Measurements from ENCODE around the gene TNFAIP8L1.

The TNFAIP8L1 gene

GRCh38 chr19:4600082-4600481 lies 39.2 kb upstream of the TNFAIP8L1 start:
- no peak for DNase-seq (ENCODE audit: low read depth, low spot score)
- TF ChIP-seq, protein P1, sequence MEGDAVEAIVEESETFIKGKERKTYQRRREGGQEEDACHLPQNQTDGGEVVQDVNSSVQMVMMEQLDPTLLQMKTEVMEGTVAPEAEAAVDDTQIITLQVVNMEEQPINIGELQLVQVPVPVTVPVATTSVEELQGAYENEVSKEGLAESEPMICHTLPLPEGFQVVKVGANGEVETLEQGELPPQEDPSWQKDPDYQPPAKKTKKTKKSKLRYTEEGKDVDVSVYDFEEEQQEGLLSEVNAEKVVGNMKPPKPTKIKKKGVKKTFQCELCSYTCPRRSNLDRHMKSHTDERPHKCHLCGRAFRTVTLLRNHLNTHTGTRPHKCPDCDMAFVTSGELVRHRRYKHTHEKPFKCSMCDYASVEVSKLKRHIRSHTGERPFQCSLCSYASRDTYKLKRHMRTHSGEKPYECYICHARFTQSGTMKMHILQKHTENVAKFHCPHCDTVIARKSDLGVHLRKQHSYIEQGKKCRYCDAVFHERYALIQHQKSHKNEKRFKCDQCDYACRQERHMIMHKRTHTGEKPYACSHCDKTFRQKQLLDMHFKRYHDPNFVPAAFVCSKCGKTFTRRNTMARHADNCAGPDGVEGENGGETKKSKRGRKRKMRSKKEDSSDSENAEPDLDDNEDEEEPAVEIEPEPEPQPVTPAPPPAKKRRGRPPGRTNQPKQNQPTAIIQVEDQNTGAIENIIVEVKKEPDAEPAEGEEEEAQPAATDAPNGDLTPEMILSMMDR (IDR thresholded peaks at IDR 0.05; ENCODE audit: insufficient read depth, low read length, missing control alignments): no peak
- H3K4me3 ChIP-seq (ENCODE audit: low read depth, low read length): no peak overlapping the region
- ChIA-PET POLR2A (no interaction called here), CTCF (no interaction called here)

DNA sequence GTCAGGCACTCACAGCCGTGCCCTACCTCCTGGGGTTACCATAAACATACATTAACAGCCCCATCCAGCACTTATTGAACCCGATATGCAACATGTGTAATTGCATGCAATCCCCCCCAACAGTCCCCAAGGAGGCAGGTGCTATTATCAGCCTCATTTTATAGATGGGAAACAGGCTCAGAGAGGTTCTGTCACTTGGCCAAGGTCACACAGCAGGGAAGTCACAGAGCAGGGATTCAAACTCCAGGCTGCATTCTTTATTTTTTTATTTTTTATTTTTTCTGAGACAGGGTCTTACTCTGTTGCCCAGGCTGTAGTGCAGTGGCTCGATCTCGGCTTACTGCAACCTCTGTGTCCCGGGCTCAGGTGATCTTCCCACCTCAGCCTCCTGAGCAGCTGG lies 38.4 kb upstream of the TNFAIP8L1 start:
- no peak for DNase-seq (ENCODE audit: low read depth, low spot score)
- no peak overlapping the region for H3K4me3 ChIP-seq (ENCODE audit: low read depth, low read length)
- TF ChIP-seq, protein P1 (IDR thresholded peaks at IDR 0.05; ENCODE audit: insufficient read depth, low read length, missing control alignments): no peak
- POLR2A ChIA-PET: no interaction called here
- CTCF ChIA-PET: no interaction called here

DNA sequence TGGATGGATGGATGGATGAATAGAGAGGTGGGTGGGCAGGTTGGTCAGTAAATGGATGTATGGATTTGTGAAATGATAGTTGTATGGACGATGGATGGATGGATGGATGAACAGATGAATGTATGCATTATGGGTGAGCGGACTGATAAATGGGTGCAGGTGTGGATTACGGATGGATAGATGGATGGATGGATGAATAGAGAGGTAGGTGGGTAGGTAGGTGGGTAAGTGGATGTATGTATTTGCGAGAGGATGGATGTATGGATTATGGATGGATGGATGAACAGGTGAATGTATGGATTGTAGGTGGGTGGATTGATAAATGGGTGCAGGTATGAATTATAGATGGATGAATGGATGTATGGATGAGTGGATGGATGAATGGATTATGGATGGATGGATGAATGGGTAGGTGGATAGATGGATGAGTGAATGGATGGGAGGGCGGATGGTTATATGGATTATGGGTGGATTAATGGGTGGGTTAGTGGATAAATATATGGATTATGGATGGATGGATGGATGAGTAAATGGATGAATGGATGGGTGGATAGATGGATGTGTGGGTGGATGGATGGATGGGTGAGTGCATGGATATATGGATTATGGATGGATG lies 37.0 kb upstream of the TNFAIP8L1 start:
- TF ChIP-seq, protein P1 (IDR thresholded peaks at IDR 0.05; ENCODE audit: insufficient read depth, low read length, missing control alignments): no peak
- CTCF ChIA-PET: no interaction called here
- no peak for DNase-seq (ENCODE audit: low read depth, low spot score)
- no peak overlapping the region for H3K4me3 ChIP-seq (ENCODE audit: low read depth, low read length)
- POLR2A ChIA-PET: no interaction called here

- POLR2A ChIA-PET: no interaction called here
These were observed 36.4 kb upstream of the TNFAIP8L1 start for GRCh38 chr19:4602915-4603314.

DNA sequence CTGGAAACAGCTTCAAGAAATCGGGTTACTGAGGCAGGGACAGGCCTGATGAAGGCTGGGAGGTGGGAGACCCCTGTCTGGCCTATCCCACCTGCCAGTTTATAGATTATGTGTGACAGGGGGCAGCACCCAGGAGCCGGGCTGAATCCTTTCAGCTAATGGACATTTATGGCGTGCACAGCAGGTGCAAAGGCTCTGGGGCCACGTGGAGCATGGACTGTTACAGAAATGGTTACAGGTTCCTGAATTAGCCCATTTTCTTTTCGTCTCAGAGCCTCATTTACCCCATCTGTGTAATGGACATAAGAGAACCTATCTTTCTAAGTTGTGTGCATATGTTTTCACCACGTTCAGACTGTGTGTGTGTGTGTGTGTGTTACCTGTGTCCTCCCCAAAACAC lies 34.4 kb upstream of the TNFAIP8L1 start:
- H3K4me3 ChIP-seq (ENCODE audit: low read depth, low read length): no peak overlapping the region
- POLR2A ChIA-PET: no interaction called here
- CTCF ChIA-PET: interaction anchor here (1.3 to 3.3 kb wide), 3 partner anchors 8 to 32 kb away, joined by 3 to 17 read pairs (median 5); no protein-coding TSS in a partner anchor
- no peak for DNase-seq (ENCODE audit: low read depth, low spot score)
- TF ChIP-seq, protein P1 (IDR thresholded peaks at IDR 0.05; ENCODE audit: insufficient read depth, low read length, missing control alignments): no peak

More at GRCh38 chr19:4602915-4603314, 36.4 kb upstream of the TNFAIP8L1 start:
- TF ChIP-seq, protein P1 (IDR thresholded peaks at IDR 0.05; ENCODE audit: insufficient read depth, low read length, missing control alignments): no peak
- H3K4me3 ChIP-seq (ENCODE audit: low read depth, low read length): no peak overlapping the region
- CTCF ChIA-PET: no interaction called here
- no peak for DNase-seq (ENCODE audit: low read depth, low spot score)

DNA sequence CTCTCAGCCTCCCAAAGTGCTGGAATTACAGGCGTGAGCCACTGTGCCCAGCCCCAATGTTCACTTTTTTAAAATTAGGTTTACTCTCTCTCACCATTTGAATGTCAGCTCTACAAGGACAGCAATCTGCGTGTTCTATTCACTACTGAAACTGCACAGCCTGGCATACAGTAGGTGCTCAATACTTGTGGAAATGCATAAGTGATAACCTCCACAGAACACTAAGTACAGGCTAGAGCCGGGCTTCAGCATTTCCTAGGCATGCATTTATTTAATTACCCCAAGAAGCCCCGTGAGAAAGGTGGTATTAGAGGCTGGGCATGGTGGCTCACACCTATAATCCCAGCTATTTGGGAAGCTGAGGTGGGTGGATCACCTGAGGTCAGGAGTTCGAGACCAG lies 33.1 kb upstream of the TNFAIP8L1 start:
- POLR2A ChIA-PET: no interaction called here
- TF ChIP-seq, protein P1 (IDR thresholded peaks at IDR 0.05; ENCODE audit: insufficient read depth, low read length, missing control alignments): no peak
- CTCF ChIA-PET: interaction anchor here (1.4 to 3.3 kb wide), 5 partner anchors 8 to 30 kb away, joined by 3 to 17 read pairs (median 4); no protein-coding TSS in a partner anchor

More for the DNA sequence above, 33.1 kb upstream of the TNFAIP8L1 start:
- no peak overlapping the region for H3K4me3 ChIP-seq (ENCODE audit: low read depth, low read length)
- DNase-seq (ENCODE audit: low read depth, low spot score): no peak

Measured in AG04449 (cell line).